CD4-positive, alpha-beta T cell treated with Interleukin-6 at 100 ng/mL for 8 hours (primary cell): ENCODE measurements around the gene SCN2A.
"Not testable (repeated sequence)": the region's sequence is repeated elsewhere in the genome, so short reads cannot be mapped to it uniquely, and the experiment has no call there.

Experiments used
- DNase-seq: peaks from one replicate; pipeline ENCODE4 v3.0.0-alpha.2; 2020; ENCODE audit warnings: mixed read lengths, low spot score

SCN2A gene

DNA sequence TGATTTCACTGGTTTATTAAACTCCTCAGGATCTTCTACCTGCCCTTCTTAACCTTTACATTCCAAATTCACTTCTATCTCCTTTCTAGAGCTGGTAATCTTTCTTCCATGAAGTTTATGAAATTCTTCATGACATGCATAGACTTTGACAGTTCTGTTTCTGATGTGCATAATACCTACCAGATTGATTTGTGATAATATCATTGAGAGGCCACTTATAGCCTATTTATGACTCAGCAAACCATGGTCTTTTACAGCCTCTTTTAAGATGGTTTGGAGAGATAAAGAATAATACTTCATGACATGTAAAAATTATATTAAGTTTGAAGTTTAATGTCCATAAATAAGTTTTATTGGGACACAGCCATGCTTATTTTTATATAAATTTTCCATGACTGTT is 14.0 kb downstream of the SCN2A start:
- no peak for DNase-seq

DNA sequence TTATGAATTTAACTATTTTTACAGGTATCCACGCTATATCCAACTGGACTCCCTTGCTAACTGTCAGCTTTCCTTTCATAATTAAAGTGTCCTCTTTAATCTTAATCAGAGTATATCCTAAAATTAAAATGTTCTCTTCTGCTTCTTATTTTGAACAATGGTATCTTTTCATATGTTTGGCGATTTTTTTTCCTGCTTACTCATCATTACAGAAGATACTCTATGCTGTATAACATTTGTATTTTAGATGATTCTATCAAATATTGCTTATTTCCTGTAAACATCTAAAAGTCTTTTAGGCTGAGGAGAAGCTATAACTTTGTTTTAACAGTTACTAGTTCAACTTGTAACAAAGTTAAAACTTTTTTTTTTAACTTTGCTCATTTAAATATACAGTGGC is 17.4 kb downstream of the SCN2A start:
- no peak for DNase-seq

DNA sequence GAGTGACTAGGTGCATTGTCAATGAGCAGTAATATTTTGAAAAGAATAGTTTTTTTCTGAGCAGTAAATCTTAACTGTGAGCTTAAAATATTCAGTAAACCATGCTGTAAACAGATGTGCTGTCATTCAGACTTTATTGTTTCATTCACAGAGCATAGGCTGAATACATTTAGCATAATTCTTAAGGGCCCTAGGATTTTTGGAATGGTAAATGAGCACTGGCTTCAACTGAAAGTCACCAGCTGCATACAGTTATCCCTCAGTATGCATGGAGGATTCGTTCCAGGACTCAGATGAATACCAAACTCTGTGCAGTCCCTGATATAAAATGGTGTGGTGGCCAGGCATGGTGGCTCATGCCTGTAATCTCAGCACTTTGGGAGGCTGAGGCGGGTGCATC is 21.1 kb downstream of the SCN2A start:
- not testable (repeated sequence) for DNase-seq

DNA sequence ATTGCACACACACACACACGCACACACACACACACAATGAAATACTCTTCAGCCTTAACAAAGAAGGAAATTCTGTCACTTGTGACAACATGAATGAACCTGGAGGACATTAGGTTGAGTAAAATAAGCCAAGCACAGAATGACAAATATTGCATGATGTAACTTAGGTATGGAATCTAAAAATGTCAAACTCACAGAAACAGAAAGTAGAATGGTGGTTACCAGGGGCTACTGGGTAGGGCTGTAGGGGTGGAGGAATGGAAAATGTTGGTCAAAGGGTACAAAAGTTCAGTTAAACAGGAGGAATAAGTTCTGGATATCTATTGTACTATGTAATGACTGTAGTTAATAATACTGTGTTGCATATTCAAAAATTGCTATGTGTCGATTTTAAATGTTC is 29.5 kb downstream of the SCN2A start:
- no peak for DNase-seq

DNA sequence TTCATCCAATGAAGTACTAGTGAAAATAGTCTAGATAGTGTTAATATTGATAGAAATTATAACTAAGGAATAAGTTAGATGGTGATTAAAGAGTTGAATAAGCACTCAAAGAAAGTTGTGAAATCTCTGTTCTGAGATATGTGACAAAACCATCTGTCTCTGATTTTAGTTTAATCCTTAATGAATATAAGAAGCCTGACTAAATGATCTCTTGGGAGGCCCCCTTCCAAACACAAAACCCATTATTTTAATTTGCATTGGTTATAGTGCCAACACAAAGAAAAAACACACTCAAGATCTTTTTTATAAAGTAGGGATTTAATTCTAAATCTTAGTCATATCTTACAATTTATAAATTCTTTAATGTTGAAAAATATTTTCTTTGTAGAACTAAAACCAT is 34.0 kb downstream of the SCN2A start:
- no peak for DNase-seq

DNA sequence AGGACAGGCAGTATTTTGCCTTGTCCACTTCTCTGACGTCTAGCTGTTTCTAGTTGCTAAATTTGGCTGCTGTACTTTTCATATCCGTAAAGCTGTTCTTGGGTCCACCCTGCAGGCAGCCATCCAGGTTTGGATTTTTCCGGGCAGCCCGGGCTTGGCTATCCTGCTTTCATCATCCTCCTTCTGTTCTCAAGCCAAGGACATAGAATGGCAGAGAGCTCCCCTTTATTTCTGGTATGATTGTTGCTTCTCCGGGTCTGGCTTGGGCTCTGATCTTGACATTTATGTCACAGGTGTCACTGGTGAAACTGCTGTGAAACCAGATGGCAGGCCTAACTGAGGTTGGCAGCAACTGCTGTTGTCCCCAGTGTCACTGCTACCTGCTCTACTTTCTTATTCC is 35.5 kb downstream of the SCN2A start:
- DNase-seq = no peak

DNA sequence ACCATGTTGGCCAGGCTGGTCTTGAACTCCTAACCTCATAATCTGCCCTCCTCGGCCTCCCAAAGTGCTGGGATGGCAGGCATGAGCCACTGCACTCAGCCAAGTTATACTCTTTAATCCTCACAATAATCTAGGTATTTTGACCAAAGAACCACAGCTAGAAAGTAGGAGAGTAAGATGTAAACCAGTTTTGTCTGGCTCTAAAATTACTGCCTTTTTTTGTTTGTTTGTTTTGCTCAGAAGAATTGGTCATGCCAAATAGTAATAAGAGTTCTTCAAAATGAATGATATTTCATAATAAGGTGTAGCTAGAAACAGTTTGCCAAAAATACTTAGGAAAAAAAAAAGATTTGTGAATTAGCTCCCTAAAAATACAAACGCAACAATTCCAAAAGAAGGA is 36.7 kb downstream of the SCN2A start:
- no peak for DNase-seq

DNA sequence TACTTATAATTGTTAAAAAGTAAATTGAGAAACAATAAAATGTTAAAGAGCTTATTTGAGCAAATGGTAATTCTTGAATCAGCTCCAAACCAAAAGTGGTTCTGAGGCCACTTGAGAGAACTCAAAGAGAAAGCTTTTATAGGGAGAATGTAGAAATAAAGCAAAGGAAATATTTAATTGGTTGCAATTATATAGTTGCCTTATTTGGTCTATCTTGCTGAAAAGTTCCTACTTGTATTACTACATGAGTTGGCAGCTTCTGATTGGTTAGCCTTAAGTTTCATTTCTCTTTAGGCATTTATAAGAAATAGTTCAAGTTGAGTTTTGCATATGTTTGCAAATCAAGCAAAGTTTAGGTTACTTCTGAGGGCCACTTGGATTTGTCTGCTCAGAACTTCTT is 38.1 kb downstream of the SCN2A start:
- DNase-seq = no peak

DNA sequence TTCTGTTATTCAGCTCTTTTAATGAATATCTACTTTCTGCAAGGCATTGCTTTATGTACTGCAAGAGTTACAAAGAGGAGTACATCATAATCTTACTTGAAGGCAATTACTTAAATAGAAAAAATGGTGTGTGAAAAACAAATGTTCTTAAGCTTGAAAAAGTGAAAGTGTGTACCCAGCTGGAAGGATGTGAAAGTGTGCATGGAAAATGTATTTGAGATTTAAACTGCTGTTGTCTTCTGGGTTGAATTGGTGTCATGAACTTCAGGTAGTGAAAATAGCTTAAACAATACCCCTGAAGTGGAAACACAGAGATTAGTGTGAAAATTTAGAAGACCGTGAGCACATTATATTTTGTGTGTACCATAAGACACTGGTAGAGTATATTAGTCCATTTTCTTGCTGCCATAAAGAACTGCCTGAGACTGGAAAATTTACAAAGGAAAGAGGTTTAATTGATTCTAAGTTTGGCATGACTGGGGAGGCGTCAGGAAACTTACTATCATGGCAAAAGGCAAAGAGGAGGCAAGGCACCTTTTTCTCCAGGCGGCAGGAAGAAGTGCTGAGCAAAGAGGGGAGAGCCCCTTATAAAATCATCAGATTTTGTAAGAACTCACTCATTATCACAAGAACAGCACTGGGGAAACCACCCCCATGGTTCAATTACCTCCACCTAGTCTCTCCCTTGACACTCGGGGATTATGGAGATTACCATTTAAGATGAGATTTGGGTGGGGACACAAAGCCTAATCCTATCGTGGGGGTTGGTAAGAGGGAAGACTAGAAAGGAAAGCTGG is 38.8 kb downstream of the SCN2A start:
- DNase-seq = no peak

DNA sequence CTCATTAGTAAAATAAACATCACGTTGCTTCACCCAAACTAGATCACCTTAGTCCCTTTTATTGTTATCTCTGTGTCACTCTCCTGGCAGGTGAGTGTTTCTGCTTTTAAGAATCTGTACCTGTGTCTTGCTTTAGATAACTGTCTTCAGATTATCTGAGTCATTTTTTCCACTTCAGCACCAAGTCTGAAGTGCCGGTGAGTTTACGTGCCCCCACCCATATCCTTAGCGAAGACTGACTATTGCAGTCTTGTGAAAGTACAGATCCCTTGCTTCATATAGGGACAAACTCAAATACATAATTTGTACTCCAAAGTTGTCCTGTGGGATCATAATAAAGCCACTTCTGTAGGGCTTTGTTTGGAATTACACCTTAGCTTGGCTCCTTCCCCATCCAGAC is 41.1 kb downstream of the SCN2A start:
- DNase-seq = no peak

DNA sequence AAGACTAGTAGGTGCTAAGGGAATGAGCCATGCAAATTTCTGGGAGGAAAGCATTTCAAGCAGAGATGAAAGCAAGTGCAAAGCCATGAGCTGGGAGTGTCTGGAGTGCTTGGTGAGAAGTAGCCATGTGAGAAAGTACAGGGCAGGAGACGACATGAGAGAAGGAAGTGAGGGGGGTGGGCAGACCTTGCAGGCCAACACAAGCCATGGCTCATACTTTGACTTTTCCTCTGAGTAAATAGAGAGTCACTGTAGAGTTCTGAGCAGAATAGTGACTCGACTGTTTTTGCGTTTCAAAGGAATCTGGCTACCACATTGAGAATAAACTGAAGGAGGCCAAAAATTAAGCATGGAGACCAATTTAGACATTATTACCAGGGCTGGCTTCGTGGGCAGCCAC is 42.2 kb downstream of the SCN2A start:
- no peak for DNase-seq

DNA sequence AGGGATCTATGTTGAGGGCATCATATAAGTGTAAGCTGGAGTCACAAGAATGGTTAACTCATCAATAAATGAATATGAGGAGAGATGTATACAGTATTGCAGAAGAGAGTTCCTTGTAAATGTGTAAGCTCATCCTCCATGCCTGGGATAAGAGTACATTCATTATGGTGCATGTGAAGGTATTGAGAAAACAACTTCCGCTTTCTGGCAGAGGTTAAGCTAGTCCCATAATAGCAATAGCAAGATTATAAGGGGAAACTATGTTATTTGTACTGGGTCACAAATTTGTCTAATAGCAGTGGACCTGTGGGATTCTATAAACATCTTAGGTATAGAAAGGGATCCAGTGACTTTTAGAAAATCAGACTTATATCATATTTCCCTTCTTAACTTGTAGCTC is 44.1 kb downstream of the SCN2A start:
- no peak for DNase-seq

DNA sequence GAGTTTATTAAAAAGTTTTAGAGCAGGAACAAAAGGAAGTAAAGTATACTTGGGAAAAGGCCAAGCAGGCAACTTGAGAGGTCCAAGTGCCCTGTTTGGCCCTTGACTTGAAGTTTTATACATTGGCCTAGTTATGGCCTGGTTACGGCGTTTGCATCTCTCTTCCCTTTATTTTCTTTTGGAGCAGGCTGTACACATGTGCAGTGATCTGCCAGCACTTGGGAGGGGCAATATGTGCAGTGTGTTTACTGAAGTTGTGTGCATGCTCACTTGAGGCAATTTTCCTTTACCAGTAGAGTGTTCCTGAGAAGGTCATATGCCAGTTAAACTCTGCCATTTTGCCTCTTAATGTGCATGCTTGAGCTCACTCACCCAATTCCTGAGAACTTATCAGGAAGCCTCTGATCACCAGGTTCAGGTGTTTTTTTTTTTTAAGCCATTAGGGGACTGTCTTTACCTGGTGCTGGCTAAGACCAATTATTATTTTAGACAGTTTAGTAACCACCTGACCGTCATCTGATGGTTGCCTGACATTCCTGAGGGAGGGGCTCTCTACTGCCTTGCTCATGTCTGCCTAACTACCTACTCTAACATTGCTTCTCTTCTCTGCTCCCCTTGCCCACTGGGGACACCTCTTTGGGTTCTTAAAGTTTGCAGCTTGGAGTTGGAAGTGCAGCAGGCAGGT is 48.0 kb downstream of the SCN2A start:
- DNase-seq = no peak

DNA sequence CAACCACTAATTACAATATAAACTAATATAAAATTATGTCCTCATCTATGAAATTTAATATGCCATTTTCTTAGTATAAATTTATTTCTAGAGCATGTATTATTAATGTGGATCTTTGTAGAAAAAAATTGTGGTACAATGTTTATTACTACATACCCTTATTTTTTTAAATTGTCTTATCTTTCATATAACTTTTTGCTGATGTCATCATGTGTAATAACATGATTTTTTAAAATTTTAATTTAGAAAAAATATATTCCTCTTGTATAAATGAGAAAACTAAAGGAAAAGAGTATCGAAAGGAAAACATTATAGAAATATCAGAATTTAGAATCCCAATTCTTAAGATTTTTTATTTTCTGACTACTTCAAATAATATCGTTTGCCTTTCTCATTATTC is 49.9 kb downstream of the SCN2A start:
- DNase-seq = no peak

DNA sequence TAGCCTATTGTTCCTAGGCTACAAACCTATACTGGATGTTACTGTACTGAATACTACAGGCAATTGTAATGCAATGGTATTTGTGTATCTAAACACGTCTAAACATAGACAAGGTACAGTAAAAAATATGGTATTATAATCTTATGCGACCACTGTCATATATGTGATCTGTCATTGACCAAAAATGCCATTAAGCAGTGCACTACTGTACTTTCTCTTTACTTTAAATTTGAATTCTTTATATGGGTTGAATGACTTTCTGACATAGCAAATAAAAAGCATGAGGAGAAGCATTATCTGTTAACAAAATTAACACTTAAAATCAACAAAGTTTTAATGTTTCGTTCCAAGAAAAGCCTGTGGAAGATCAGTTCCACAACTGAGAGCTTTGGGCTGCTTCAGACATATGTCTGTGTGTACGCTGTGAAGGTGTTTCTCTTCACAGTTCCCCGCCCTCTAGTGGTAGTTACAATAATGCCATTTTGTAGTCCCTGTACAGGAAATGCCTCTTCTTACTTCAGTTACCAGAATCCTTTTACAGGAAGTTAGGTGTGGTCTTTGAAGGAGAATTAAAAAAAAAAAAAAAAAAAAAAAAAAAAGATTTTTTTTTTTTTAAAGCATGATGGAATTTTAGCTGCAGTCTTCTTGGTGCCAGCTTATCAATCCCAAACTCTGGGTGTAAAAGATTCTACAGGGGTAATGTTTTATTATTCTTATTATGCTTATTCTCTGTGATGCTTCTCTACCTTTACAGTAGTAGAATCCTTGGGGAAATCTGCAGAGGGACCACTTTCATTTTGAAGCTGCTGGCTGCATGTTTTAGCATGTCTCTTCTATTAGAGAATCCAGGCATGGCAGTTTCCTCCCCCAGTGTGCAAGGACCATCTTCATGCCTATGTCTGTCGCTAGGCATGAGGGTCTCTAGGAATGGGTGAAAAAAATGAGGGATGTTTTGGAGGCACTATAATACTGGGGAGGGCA is 54.5 kb downstream of the SCN2A start:
- DNase-seq = peak; percentile 77

DNA sequence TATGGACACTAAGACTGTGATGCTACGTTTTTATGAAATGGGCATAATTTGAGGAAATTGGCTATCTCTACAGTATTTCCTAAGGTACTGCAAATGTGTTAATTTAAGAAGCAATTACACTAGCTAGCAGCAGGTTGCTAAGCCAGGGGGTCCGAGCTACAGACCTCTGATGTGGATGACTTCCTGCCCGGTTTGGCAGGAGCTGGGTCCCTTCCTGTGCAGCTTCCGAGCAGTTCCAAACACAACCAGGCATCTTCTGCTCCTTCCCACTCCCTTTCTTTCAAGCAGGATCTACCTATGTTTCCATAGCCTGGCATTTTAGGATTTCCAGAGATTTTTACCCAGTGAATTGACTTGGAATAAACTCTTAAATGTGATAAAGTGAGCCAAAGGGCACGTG is 55.7 kb downstream of the SCN2A start:
- DNase-seq = no peak

DNA sequence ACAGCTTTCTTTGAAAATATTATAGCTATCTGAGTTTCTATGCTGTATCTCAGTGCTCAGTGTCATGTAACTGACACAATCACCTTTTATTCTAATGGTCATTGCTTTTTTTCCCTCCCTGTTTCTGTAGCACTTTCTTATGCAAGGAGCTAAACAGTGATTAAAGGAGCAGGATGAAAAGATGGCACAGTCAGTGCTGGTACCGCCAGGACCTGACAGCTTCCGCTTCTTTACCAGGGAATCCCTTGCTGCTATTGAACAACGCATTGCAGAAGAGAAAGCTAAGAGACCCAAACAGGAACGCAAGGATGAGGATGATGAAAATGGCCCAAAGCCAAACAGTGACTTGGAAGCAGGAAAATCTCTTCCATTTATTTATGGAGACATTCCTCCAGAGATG is 56.4 kb downstream of the SCN2A start:
- DNase-seq = no peak

DNA sequence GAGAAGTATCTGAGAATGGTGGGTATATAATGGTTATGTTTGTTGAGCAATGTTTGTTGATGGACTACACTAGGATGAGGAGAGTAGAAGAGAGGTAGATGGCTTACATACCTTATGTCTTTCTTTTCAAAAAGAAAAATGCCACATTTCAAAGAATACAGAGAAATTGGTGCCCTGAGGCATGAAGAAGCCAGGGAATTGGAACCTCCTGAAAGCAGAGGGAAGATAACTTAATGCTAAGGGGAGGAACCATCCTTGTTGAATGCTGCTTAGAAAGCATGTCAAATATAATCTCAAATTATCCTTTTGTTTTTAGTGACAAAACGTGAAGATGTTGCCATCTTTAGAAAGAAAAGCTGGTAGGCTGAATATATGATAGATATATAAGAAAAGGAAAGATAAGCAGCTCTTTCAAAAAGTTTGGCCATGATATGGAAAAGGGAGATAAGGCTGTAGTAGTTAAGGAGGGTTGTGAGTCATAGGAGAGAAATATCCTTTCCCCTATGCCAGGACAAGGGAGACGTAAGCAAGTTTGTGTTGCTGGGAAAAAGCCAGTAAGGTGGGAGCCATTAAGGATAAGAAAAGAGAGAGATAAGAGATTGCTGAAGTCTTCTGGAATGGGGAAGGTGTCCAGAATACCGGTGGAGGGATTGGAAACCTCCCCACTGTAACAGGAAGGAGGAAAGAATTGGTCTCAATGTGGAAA is 66.3 kb downstream of the SCN2A start:
- DNase-seq = no peak

DNA sequence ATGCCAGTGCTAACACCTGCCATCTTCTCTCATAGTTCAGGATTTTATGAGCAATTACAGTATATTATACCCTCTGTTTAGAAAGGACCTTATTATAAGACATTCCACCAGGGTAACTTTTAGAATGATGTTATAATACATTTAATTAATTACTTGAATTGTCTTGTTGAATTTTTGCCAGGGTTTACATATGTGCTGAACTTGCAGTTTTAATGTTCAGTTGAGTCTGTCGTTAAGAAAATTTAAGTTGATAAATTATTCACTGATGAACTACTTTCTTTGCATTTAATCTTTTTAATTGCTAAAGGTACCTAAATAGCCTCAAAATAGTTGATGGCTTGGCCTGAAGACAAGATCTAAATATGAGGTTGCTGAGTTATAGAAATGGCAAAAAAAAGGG is 68.1 kb downstream of the SCN2A start:
- no peak for DNase-seq

DNA sequence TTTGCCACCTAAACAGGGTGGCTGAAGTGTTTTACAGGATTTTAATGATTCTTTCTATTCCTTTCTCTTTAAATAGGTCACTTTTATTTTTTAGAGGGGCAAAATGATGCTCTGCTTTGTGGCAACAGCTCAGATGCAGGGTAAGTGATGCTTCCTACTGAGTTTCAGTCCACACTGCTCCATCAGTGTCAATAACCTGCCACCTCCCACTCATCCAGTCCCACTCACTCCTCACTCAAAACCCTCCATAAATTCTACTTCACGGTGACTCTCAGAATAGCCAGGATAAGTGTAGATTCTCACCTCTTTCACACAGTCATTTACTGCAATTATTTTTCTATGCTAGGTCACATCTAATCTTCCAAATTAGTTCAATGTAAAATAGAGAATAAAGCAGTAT is 72.7 kb downstream of the SCN2A start:
- DNase-seq = no peak

DNA sequence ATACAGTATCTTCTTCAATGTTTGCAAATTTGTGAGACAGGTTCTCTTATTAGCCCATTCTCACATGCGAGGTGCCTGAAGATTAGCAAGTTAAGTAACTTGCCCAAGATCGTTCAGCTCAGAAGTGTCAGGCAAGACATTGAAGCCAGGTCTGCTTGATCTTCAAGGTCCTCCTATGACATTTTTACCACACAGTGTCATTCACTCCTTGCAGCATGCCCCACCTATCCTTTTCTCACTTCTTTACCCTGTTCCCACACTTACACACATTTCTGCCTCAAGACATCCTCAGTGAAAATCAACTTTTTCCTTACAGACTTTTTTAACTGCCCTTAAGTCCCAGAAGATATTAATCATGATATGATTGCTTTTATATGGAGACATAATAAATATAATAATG is 73.8 kb downstream of the SCN2A start:
- DNase-seq = no peak

DNA sequence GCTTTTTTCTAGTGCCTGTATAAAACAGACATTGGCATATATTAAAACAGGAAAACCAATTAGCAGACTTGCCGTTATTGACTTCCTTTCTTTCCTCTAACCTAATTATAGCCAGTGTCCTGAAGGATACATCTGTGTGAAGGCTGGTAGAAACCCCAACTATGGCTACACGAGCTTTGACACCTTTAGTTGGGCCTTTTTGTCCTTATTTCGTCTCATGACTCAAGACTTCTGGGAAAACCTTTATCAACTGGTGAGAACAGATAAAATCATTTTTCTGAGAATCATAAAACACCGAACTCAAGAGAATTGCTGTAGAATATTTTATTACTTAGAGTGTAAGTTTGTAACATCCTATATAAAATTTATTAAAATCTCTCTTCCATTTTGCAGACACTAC is 74.3 kb downstream of the SCN2A start:
- DNase-seq = no peak
